Stimulated activated CD8-positive, alpha-beta memory T cell treated with anti-CD3 and anti-CD28 coated beads, Interleukin-4, amount 100 ng/mL, for 4 hours (primary cell): Measurements from ENCODE around the gene LAMA3.
A peak's percentile ranks its signal among the peaks of the same experiment; 100 is the strongest.

Experiments
- DNase-seq, 2 donors: peaks; one replicate each; pipeline ENCODE4 v3.0.0-alpha.2; 2020; ENCODE audit warnings: low read depth in 2 of 2, low spot score in 1 of 2

Gene LAMA3

GRCh38 chr18:23814991-23815614 lies 125.8 kb downstream of the LAMA3 start:
- no peak for DNase-seq

GRCh38 chr18:23816021-23816420 lies 126.8 kb downstream of the LAMA3 start:
- DNase-seq, result no peak

- no peak for DNase-seq
Measured at GRCh38 chr18:23816740-23817139, 127.5 kb downstream of the LAMA3 start.

- no peak for DNase-seq
Measured at GRCh38 chr18:23819001-23819400, 129.7 kb downstream of the LAMA3 start.

- no peak for DNase-seq
Measured at GRCh38 chr18:23822590-23823385, 133.5 kb downstream of the LAMA3 start.

GRCh38 chr18:23824240-23824639 lies 135.0 kb downstream of the LAMA3 start:
- DNase-seq, result no peak

GRCh38 chr18:23824669-23825068 lies 135.4 kb downstream of the LAMA3 start:
- DNase-seq, result no peak

- DNase-seq, result no peak
Measured at GRCh38 chr18:23825496-23825895, 136.2 kb downstream of the LAMA3 start.

GRCh38 chr18:23825978-23826405 lies 136.7 kb downstream of the LAMA3 start:
- no peak for DNase-seq

GRCh38 chr18:23826850-23827620 lies 137.8 kb downstream of the LAMA3 start:
- no peak for DNase-seq

- no peak for DNase-seq
Measured at GRCh38 chr18:23827681-23828080, 138.4 kb downstream of the LAMA3 start.

GRCh38 chr18:23828426-23828825 lies 139.2 kb downstream of the LAMA3 start:
- peak; percentile 7 to 21 for DNase-seq

GRCh38 chr18:23832911-23833310 lies 143.7 kb downstream of the LAMA3 start:
- no peak for DNase-seq

- no peak for DNase-seq
Measured at GRCh38 chr18:23833714-23834113, 144.5 kb downstream of the LAMA3 start.

GRCh38 chr18:23835091-23835490 lies 145.8 kb downstream of the LAMA3 start:
- no peak for DNase-seq

GRCh38 chr18:23835506-23835905 lies 146.3 kb downstream of the LAMA3 start:
- no peak for DNase-seq

- DNase-seq, result no peak
Measured at GRCh38 chr18:23837591-23837990, 148.3 kb downstream of the LAMA3 start.

- DNase-seq, result no peak
Measured at GRCh38 chr18:23838233-23838632, 149.0 kb downstream of the LAMA3 start.

- no peak for DNase-seq
Measured at GRCh38 chr18:23838801-23839366, 149.6 kb downstream of the LAMA3 start.

- no peak for DNase-seq
Measured at GRCh38 chr18:23842305-23842704, 153.1 kb downstream of the LAMA3 start.

GRCh38 chr18:23844991-23845680 lies 155.9 kb downstream of the LAMA3 start:
- no peak for DNase-seq
